HepG2 (cell line): ENCODE data around the gene ARID3C. TPM values are rescaled to one million over a fixed set of nuclear protein-coding genes. Genes with fewer than 3 reads are reported as not detected.
A peak's percentile ranks its signal among the peaks of the same experiment; 100 is the strongest.

Experiments used
- ATAC-seq: fragments of 200-7000 bp; cut with Tn5 transposase; 3 replicates; pipeline ENCODE4 v1.9.1; 2020; ENCODE audit warnings: mild to moderate bottlenecking, moderate library complexity
- BruUV-seq: library from RNA; stranded (reverse); fragments of 400-500 nt; replicated peaks from 2 replicates; lab custom pipeline; 2021; lab: Mats Ljungman, UMichigan
- CTCF ChIA-PET: fragments of 300-600 bp; formaldehyde crosslinking; extraction: SDS; loops from one replicate; lab custom pipeline; 2021; ENCODE audit warnings: low total read pairs, inconsistent platforms, low intra/inter-chr PET ratio; lab: Yijun Ruan, JAX
- POLR2A ChIA-PET: fragments of 350-600 bp; sonication (Branson Sonifier 250); formaldehyde crosslinking; loops from one replicate; lab custom pipeline; 2020; ENCODE audit warnings: antibody characterized with exemption, inconsistent platforms; lab: Yijun Ruan, JAX
- DNase-seq: peaks from one replicate; pipeline ENCODE4 v3.0.0-alpha.2; 2015; ENCODE audit warnings: low spot score
- FAIRE-seq: peaks from 3 replicates; lab custom pipeline; 2011; peaks lifted over from hg19 to GRCh38; lab: Jason Lieb, UNC
- H2AFZ ChIP-seq: one replicate; pipeline ENCODE4 v1.6.1; 2011; ENCODE audit warnings: low read length, inconsistent platforms
- H3K27ac ChIP-seq: fragments of 300-600 bp; 3 replicates; pipeline ENCODE4 v1.8.0; 2011; ENCODE audit warnings: mixed run types, mild to moderate bottlenecking, mixed read lengths, low read length, inconsistent platforms; ENCODE audit not compliant: insufficient read depth; ENCODE audit errors: extremely low read length
- H3K27me3 ChIP-seq, 2 experiments: fragments of 200-600 bp in 1 of 2; 2 replicates in 1 of 2; 3 replicates in 1 of 2; pipeline versions ENCODE4 v1.6.0 to v1.8.0; 2011; ENCODE audit warnings: low read length in 2 of 2, mild to moderate bottlenecking in 2 of 2, moderate library complexity in 2 of 2, inconsistent platforms in 1 of 2; ENCODE audit not compliant: insufficient read depth in 2 of 2, control insufficient read depth in 1 of 2
- H3K36me3 ChIP-seq, 2 experiments: fragments of 200-600 bp in 1 of 2; replicated peaks in 1 of 2; 2 replicates in 1 of 2; 3 replicates in 1 of 2; pipeline versions ENCODE4 v1.5.1 to v1.8.0; 2011; ENCODE audit warnings: low read length in 2 of 2, inconsistent platforms in 1 of 2; ENCODE audit not compliant: insufficient read depth in 2 of 2, control insufficient read depth in 1 of 2
- H3K4me1 ChIP-seq: 2 replicates; pipeline ENCODE4 v1.5.1; 2012; ENCODE audit warnings: low read length, inconsistent platforms; ENCODE audit not compliant: insufficient read depth
- H3K4me2 ChIP-seq: 2 replicates; pipeline ENCODE4 v1.6.0; 2011; ENCODE audit warnings: low read depth, low read length, inconsistent platforms
- H3K4me3 ChIP-seq, 3 experiments: fragments of 200-600 bp in 1 of 3; sonication (generic), shearing (Covaris generic) in 1 of 3; replicated peaks in 1 of 3; 2 replicates each; pipeline ENCODE4 v1.5.1; 2011 to 2016; ENCODE audit warnings: low read length in 3 of 3, inconsistent platforms in 2 of 3, low read depth in 2 of 3, mild to moderate bottlenecking in 2 of 3, control low read depth in 1 of 3, mixed read lengths in 1 of 3; ENCODE audit not compliant: insufficient read depth in 1 of 3
- H3K79me2 ChIP-seq: one replicate; pipeline ENCODE4 v1.6.1; 2011; ENCODE audit warnings: low read length, inconsistent platforms; ENCODE audit not compliant: insufficient read depth
- H3K9ac ChIP-seq: 2 replicates; pipeline ENCODE4 v1.6.0; 2011; ENCODE audit warnings: mild to moderate bottlenecking, low read depth, low read length, inconsistent platforms; ENCODE audit not compliant: insufficient read depth
- H3K9me3 ChIP-seq: 2 replicates; pipeline ENCODE4 v1.5.1; 2012; ENCODE audit warnings: mild to moderate bottlenecking, low read length
- H4K20me1 ChIP-seq: 2 replicates; pipeline ENCODE4 v1.6.0; 2011; ENCODE audit warnings: inconsistent platforms, mild to moderate bottlenecking, low read length, moderate library complexity; ENCODE audit not compliant: insufficient read depth
- AHR ChIP-seq: IDR thresholded peaks from 2 replicates; pipeline ENCODE4 v1.6.1; 2018; ENCODE audit warnings: missing genetic modification reagents, missing compliant biosample characterization
- GABPA ChIP-seq, 2 experiments: IDR thresholded peaks; 2 replicates each; pipeline ENCODE4 v1.6.1; 2011 to 2016; ENCODE audit warnings: low read depth in 2 of 2, low read length in 1 of 2, missing biosample characterization in 1 of 2, missing genetic modification characterization in 1 of 2
- KLF11 ChIP-seq: IDR thresholded peaks from 2 replicates; pipeline ENCODE4 v1.6.1; 2016; ENCODE audit warnings: missing compliant biosample characterization
- MYC ChIP-seq: sonication (generic); formaldehyde crosslinking; IDR thresholded peaks from 2 replicates; pipeline ENCODE4 v1.9.0; 2021; ENCODE audit warnings: missing genetic modification reagents, borderline replicate concordance
- NAIF1 ChIP-seq: sonication (generic); formaldehyde crosslinking; IDR thresholded peaks from 2 replicates; pipeline ENCODE4 v1.5.0; 2020; ENCODE audit warnings: mild to moderate bottlenecking, missing genetic modification reagents, borderline replicate concordance
- RARG ChIP-seq: sonication (generic); formaldehyde crosslinking; IDR thresholded peaks from 2 replicates; pipeline ENCODE4 v1.4.0; 2020; ENCODE audit warnings: low read depth, mild to moderate bottlenecking, missing genetic modification reagents
- RFXANK ChIP-seq: IDR thresholded peaks from 2 replicates; pipeline ENCODE4 v1.6.1; 2016
- RNF2 ChIP-seq: fragments of 450-650 bp; conservative IDR thresholded peaks from 2 replicates; pipeline ENCODE4 v1.6.1; 2016; ENCODE audit warnings: low read depth
- SP4 ChIP-seq: sonication (generic); formaldehyde crosslinking; IDR thresholded peaks from 2 replicates; pipeline ENCODE4 v1.8.1; 2023; ENCODE audit warnings: mild to moderate bottlenecking, missing genetic modification reagents
- ZBTB46 ChIP-seq: sonication (generic); formaldehyde crosslinking; IDR thresholded peaks from 2 replicates; pipeline ENCODE4 v1.4.0; 2020; ENCODE audit warnings: mild to moderate bottlenecking, missing genetic modification reagents, borderline replicate concordance
- ZNF101 ChIP-seq: sonication (generic); formaldehyde crosslinking; IDR thresholded peaks from 2 replicates; pipeline ENCODE4 v1.4.0; 2020; ENCODE audit warnings: mild to moderate bottlenecking, low read depth, missing genetic modification reagents, borderline replicate concordance
- ZNF652 ChIP-seq: IDR thresholded peaks from 2 replicates; pipeline ENCODE4 v1.6.1; 2016; ENCODE audit warnings: low read depth, borderline replicate concordance
- ZNF724P ChIP-seq: sonication (generic); formaldehyde crosslinking; IDR thresholded peaks from 2 replicates; pipeline ENCODE4 v1.8.0; 2022; ENCODE audit warnings: missing genetic modification reagents, borderline replicate concordance
- ZNF740 ChIP-seq: sonication (generic); formaldehyde crosslinking; IDR thresholded peaks from 2 replicates; pipeline ENCODE4 v1.4.0; 2020; ENCODE audit warnings: missing genetic modification reagents
- ZNF841 ChIP-seq: sonication (generic); formaldehyde crosslinking; IDR thresholded peaks from 2 replicates; pipeline ENCODE4 v1.8.1; 2023; ENCODE audit warnings: missing genetic modification reagents, borderline replicate concordance
- WGBS: methylation state at CpG from one replicate; pipeline ENCODE4 v1.1.6; 2017; ENCODE audit warnings: low lambda C conversion rate; 5-methylcytosine and 5-hydroxymethylcytosine counted together
- in situ Hi-C: cut with HindIII; loops from 2 replicates; pipeline ENCODE4 v1.10.0; 2017; ENCODE audit warnings: low pct_unique_long_range_greater_than_20kb; ENCODE audit not compliant: extremely low pct_ligation_motif_present
- intact Hi-C: fragments of 100-400 bp; cut with micrococcal nuclease; formaldehyde crosslinking; loops from one replicate; pipeline ENCODE4 v1.10.0; 2022; ENCODE audit not compliant: unreplicated experiment
- polyA plus RNA-seq, 8 experiments: library from polyadenylated mRNA; depleted of rRNA in 3 of 8; stranded (reverse) in 7 of 8; unstranded in 1 of 8; fragments of >200 nt; fragmentation: Illumina TruSeq in 4 of 8; extraction: Trizol in 4 of 8; gene quantifications; 2 replicates each; pipeline versions ENCODE4 v1.2.1 to v1.2.3, GENCODE V29; 2011 to 2016; ENCODE audit warnings: low read depth in 4 of 8, missing spikeins in 1 of 8, mixed read lengths in 1 of 8; ENCODE audit not compliant: insufficient read depth in 1 of 8
- total RNA-seq, 5 experiments: library from RNA; depleted of rRNA; stranded (reverse); fragments of >200 nt; fragmentation: Illumina TruSeq; extraction: Trizol; gene quantifications; 2 replicates each; pipeline ENCODE4 v1.2.3, GENCODE V29; 2016; ENCODE audit warnings: low read depth in 1 of 5
- TF ChIP-seq, protein P1 (sequence below): sonication (generic); formaldehyde crosslinking; IDR thresholded peaks from 2 replicates; pipeline ENCODE4 v1.5.0; 2020; ENCODE audit warnings: mild to moderate bottlenecking, missing genetic modification reagents
- TF ChIP-seq, protein P2 (sequence below), 2 experiments: sonication (generic) in 1 of 2; formaldehyde crosslinking in 1 of 2; IDR thresholded peaks; 2 replicates each; pipeline versions ENCODE4 v1.5.1 to v1.6.1; 2011 to 2020; ENCODE audit warnings: borderline replicate concordance in 1 of 2, low read depth in 1 of 2, low read length in 1 of 2, mild to moderate bottlenecking in 1 of 2, missing genetic modification reagents in 1 of 2, moderate library complexity in 1 of 2

ARID3C gene
- total and polyA plus RNA-seq, 2 of the 13 experiments (the other 11 are each of a cell fraction or from before 2014, with no cell fraction given) = not detected

DNA sequence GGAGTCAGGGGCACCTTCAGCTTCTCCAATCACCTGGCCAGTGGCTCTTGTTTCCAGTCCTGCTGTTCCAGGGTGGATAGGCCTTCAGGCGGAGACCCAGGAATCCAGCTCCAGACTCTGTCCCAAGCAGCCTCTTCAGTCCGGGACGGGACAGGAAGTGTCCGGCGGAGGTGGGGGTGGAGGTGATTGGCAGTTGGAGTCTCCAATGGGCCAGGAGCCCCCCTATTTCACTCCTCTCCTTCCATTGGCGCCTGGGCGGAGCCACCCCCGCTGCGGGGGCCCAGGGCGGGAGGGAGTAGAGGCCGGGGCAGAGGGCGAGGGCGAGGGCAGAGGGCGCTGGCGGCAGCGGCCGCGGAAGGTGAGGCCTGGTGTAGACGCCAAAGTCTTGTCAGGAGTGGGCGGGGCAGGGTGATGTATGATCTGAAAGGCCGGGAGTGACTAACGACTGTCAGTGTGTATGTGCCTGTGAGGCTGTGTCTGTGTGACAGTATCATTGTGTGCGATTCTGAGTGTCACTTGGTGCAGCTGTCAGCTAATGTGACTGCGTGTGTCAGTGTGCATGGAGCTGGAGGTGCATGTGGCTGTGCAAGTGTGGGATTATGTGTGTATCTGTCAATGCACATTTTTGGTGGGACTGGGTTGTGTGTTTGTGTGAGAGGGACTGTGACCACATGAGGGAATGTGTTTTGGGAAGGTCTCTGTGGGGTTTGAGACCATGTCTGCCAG is 23.2 kb upstream of the ARID3C start, which contains the start of gene IL11RA (continued):
- TF ChIP-seq GABPA (IDR thresholded peaks at IDR 0.05; ENCODE audit: low read depth, low read length) (no peak), GABPA (CRISPR knock-in tag; IDR thresholded peaks at IDR 0.05; ENCODE audit: low read depth) (peak; percentile 87), ZNF652 (no peak), RFXANK (CRISPR knock-in tag) (0 out of 2 replicates have a peak, but pooled peaks have one; percentile 48), RNF2 (0 out of 2 replicates have a peak, but pooled peaks have one; percentile 46), RARG (CRISPR knock-in tag) (no peak), MYC (CRISPR knock-in tag) (peak; percentile 67; the same call in 1 of the 2 replicates), ZNF841 (CRISPR knock-in tag) (peak; percentile 65; the same call in 1 of the 2 replicates), ZNF724P (CRISPR knock-in tag) (no peak)

- Histone ChIP-seq H3K36me3 (peaks cover 8 to 18% of the 10 kb centered on the region in 2 experiments), H3K79me2 (peaks cover 16% of the 10 kb centered on the region), H3K9me3 (no peaks in the 10 kb centered on the region), H4K20me1 (no peaks in the 10 kb centered on the region), H3K27me3 (no peaks in the 10 kb centered on the region; a peak in 3 of 5 replicates), H3K27ac (peak overlapping the region; percentile 75), H3K4me1 (peaks cover 57% of the 10 kb centered on the region), H2AFZ (no peak overlapping the region), H3K9ac (peak overlapping the region; percentile 68), H3K4me2 (peak overlapping the region; percentile 100), H3K4me3 (peak overlapping the region; percentile 34 to 67 (median 57))
- POLR2A ChIA-PET = interaction anchor here (1.0 to 3.1 kb wide), 8 partner anchors 8 to 31 kb away, joined by 3 to 29 read pairs (median 5); partner anchors contain the start of genes CCL27, DCTN3 and SIGMAR1
- CTCF ChIA-PET = interaction anchor here (0.9 kb wide), 1 partner anchor 13 kb away, joined by 3 read pairs; no protein-coding TSS in a partner anchor
- ATAC-seq (no peak), DNase-seq (no peak), FAIRE-seq (peak; percentile 4)
- 63% methylated on average over 3 of the region's 4 CpGs for WGBS
- TSS peak; percentile 97 for BruUV-seq
- in situ Hi-C loops = no loop called here
- intact Hi-C loops = no loop called here
- TF ChIP-seq ZBTB46 (no peak), NAIF1 (CRISPR knock-in tag) (no peak), KLF11 (CRISPR knock-in tag) (no peak), AHR (CRISPR knock-in tag) (no peak), SP4 (CRISPR knock-in tag) (no peak), ZNF740 (CRISPR knock-in tag) (no peak), ZNF101 (CRISPR knock-in tag) (no peak)
- TF ChIP-seq, protein P1, sequence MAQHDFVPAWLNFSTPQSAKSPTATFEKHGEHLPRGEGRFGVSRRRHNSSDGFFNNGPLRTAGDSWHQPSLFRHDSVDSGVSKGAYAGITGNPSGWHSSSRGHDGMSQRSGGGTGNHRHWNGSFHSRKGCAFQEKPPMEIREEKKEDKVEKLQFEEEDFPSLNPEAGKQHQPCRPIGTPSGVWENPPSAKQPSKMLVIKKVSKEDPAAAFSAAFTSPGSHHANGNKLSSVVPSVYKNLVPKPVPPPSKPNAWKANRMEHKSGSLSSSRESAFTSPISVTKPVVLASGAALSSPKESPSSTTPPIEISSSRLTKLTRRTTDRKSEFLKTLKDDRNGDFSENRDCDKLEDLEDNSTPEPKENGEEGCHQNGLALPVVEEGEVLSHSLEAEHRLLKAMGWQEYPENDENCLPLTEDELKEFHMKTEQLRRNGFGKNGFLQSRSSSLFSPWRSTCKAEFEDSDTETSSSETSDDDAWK (CRISPR knock-in tag) = no peak
- TF ChIP-seq, protein P2, sequence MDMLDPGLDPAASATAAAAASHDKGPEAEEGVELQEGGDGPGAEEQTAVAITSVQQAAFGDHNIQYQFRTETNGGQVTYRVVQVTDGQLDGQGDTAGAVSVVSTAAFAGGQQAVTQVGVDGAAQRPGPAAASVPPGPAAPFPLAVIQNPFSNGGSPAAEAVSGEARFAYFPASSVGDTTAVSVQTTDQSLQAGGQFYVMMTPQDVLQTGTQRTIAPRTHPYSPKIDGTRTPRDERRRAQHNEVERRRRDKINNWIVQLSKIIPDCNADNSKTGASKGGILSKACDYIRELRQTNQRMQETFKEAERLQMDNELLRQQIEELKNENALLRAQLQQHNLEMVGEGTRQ (IDR thresholded peaks at IDR 0.05; ENCODE audit: low read depth, low read length) = no peak
- TF ChIP-seq, protein P2 (CRISPR knock-in tag; IDR thresholded peaks at IDR 0.05; ENCODE audit: borderline replicate concordance) = no peak
Measured at GRCh38 chr9:34651321-34651720, 22.5 kb upstream of the ARID3C start.
